Glutamatergic neuron (in vitro differentiated cells): Measurements from ENCODE around the gene ERBB3. TPM values are rescaled to one million over a fixed set of nuclear protein-coding genes. Genes with fewer than 3 reads are reported as not detected.

Experiments
- DNase-seq: peaks from one replicate; pipeline ENCODE4 v3.0.0; 2022
- H3K27ac Mint-ChIP-seq: one replicate; pipeline ENCODE4 v1.8.0; 2020; ENCODE audit warnings: mild to moderate bottlenecking, mixed read lengths, inconsistent platforms; ENCODE audit not compliant: unreplicated experiment
- H3K27me3 Mint-ChIP-seq: one replicate; pipeline ENCODE4 v1.8.0; 2020; ENCODE audit warnings: mild to moderate bottlenecking, moderate library complexity, mixed read lengths, inconsistent platforms; ENCODE audit not compliant: unreplicated experiment
- H3K36me3 Mint-ChIP-seq: one replicate; pipeline ENCODE4 v1.8.0; 2020; ENCODE audit warnings: mild to moderate bottlenecking, mixed read lengths, inconsistent platforms; ENCODE audit not compliant: unreplicated experiment
- H3K4me1 Mint-ChIP-seq: one replicate; pipeline ENCODE4 v1.8.0; 2020; ENCODE audit warnings: mild to moderate bottlenecking, low read depth, mixed read lengths, inconsistent platforms; ENCODE audit not compliant: unreplicated experiment
- H3K4me3 Mint-ChIP-seq: one replicate; pipeline ENCODE4 v1.8.0; 2020; ENCODE audit warnings: mild to moderate bottlenecking, mixed read lengths, inconsistent platforms; ENCODE audit not compliant: unreplicated experiment
- H3K9me3 Mint-ChIP-seq: one replicate; pipeline ENCODE4 v1.8.0; 2020; ENCODE audit warnings: mild to moderate bottlenecking, moderate library complexity, mixed read lengths, inconsistent platforms; ENCODE audit not compliant: unreplicated experiment
- long read RNA-seq: library from polyadenylated mRNA; unstranded; transcript quantifications from one replicate; pipeline ENCODE4 v2.0.0, GENCODE V29; 2020; ENCODE audit not compliant: unreplicated experiment
- total RNA-seq: library from RNA; stranded (reverse); fragmentation: NEBNext Ultra II Directional; extraction: Animal tissue kit (Norgen Biotek cat#: 25700); gene quantifications from one replicate; pipeline ENCODE4 v1.2.1, GENCODE V29; 2021; ENCODE audit not compliant: unreplicated experiment
- TF ChIP-seq, protein P1 (sequence below): fragments of 200-600 bp; sonication (generic); IDR thresholded peaks from one replicate; pipeline ENCODE4 v1.5.0; 2021; ENCODE audit not compliant: partially characterized antibody, unreplicated experiment

Gene ERBB3
- total RNA-seq, result 33.7 TPM
- long read RNA-seq, partial matches to known transcripts, result 0 of 2 reads
- long read RNA-seq, other reads (novel, unspliced or antisense), result 2 of 2 reads

DNA sequence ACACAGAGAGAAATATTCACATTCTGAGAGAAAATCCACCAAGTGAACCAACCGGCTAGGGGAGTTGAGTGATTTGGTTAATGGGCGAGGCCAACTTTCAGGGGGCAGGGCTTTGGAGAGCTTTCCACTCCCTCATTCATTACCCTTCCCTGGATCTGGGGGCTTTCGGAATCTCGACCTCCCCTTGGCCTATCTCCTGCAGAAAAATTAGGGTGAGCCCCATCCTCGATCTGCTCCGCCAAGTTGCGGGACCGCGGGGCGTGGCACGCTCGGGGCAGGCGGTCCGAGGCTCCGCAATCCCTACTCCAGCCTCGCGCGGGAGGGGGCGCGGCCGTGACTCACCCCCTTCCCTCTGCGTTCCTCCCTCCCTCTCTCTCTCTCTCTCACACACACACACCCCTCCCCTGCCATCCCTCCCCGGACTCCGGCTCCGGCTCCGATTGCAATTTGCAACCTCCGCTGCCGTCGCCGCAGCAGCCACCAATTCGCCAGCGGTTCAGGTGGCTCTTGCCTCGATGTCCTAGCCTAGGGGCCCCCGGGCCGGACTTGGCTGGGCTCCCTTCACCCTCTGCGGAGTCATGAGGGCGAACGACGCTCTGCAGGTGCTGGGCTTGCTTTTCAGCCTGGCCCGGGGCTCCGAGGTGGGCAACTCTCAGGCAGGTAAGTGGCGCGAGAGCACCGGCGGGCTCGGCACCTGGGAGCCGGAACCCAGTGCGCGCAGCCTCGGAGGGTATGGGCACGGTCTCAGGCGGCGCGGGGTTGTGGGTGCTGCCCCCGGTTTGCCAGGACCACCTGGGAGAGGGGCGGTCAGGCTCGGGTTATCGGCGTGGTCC, at the start of gene ERBB3:
ERBB3 (plus strand) TSS at position 443 of the 833 bp plus-strand sequence; CDS start at position 579, 136 bp downstream.
- TF ChIP-seq, protein P1, sequence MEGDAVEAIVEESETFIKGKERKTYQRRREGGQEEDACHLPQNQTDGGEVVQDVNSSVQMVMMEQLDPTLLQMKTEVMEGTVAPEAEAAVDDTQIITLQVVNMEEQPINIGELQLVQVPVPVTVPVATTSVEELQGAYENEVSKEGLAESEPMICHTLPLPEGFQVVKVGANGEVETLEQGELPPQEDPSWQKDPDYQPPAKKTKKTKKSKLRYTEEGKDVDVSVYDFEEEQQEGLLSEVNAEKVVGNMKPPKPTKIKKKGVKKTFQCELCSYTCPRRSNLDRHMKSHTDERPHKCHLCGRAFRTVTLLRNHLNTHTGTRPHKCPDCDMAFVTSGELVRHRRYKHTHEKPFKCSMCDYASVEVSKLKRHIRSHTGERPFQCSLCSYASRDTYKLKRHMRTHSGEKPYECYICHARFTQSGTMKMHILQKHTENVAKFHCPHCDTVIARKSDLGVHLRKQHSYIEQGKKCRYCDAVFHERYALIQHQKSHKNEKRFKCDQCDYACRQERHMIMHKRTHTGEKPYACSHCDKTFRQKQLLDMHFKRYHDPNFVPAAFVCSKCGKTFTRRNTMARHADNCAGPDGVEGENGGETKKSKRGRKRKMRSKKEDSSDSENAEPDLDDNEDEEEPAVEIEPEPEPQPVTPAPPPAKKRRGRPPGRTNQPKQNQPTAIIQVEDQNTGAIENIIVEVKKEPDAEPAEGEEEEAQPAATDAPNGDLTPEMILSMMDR, result no peak
- Mint-ChIP-seq H3K27ac (no peak within 1 kb of the TSS), H3K27me3 (peaks cover 4% of the 10 kb centered on the region), H3K4me1 (no peaks in the 10 kb centered on the region), H3K9me3 (peaks cover 10% of the 10 kb centered on the region), H3K4me3 (peak within 1 kb of the TSS; percentile 87), H3K36me3 (no peaks in the 10 kb centered on the region)
- DNase-seq, result peak; percentile 62

DNA sequence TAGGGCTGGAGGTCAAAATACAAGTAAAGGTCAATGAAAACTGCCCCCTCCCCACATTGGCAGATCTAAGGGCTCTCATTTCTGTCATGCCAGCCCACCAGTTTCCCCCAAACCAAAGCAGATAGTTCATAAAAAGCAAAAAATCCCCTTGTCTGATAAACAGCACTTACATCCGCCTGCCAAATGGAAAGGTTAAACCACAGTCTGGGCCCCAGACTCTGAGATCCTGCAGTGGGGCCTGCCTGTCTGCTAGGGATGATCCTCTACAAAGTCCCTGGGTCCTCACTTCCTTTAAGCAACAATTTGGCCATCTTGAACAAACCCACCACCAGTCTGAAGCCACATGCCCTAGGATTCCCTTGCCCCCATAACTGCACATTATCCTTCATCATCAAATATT, 48.0 kb upstream of the ERBB3 start:
- H3K27me3 Mint-ChIP-seq, result peaks cover 3% of the 10 kb centered on the region
- H3K27ac Mint-ChIP-seq, result no peak overlapping the region
- DNase-seq, result no peak
- H3K36me3 Mint-ChIP-seq, result peaks cover 4% of the 10 kb centered on the region
- H3K4me3 Mint-ChIP-seq, result no peak overlapping the region
- peaks cover 9% of the 10 kb centered on the region for H3K4me1 Mint-ChIP-seq
- peaks cover 2% of the 10 kb centered on the region for H3K9me3 Mint-ChIP-seq
- TF ChIP-seq, protein P1, result no peak

DNA sequence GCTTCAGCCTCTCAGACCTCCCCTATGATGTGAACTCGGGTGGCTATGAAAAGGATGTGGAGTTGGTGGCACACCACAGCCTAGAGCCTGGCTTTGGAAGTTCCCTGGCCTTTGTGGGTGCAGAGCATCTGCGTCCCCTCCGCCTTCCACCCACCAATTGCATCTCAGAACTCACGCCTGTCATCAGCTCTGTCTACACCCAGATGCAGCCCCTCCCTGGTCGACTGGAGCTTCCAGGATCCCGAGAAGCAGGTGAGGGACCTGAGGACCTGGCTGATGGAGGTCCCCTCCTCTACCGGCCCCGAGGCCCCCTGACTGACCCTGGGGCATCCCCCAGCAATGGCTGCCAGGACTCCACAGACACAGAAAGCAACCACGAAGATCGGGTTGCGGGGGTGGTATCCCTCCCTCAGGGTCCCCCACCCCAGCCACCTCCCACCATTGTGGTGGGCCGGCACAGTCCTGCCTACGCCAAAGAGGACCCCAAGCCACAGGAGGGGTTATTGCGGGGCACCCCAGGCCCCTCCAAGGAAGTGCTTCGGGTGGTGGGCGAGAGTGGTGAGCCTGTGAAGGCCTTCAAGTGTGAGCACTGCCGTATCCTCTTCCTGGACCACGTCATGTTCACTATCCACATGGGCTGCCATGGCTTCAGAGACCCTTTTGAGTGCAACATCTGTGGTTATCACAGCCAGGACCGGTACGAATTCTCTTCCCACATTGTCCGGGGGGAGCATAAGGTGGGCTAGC, 45.2 kb upstream of the ERBB3 start:
- no peak overlapping the region for H3K4me3 Mint-ChIP-seq
- no peaks in the 10 kb centered on the region for H3K4me1 Mint-ChIP-seq
- TF ChIP-seq, protein P1, result no peak
- DNase-seq, result no peak
- no peak overlapping the region for H3K27ac Mint-ChIP-seq
- no peaks in the 10 kb centered on the region for H3K27me3 Mint-ChIP-seq
- H3K9me3 Mint-ChIP-seq, result peaks cover 2% of the 10 kb centered on the region
- H3K36me3 Mint-ChIP-seq, result peaks cover 4% of the 10 kb centered on the region

DNA sequence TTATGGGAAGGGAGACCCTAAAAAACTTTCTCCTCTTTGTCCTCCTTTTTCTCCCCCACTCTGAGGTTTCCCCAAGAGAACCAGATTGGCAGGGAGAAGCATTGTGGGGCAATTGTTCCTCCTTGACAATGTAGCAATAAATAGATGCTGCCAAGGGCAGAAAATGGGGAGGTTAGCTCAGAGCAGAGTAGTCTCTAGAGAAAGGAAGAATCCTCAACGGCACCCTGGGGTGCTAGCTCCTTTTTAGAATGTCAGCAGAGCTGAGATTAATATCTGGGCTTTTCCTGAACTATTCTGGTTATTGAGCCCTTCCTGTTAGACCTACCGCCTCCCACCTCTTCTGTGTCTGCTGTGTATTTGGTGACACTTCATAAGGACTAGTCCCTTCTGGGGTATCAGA, 42.8 kb upstream of the ERBB3 start:
- peaks cover 7% of the 10 kb centered on the region for H3K9me3 Mint-ChIP-seq

More for the DNA sequence above, 42.8 kb upstream of the ERBB3 start:
- Mint-ChIP-seq H3K27me3 (peaks cover 4% of the 10 kb centered on the region), H3K27ac (no peak overlapping the region), H3K4me3 (no peak overlapping the region), H3K4me1 (peaks cover 7% of the 10 kb centered on the region), H3K36me3 (peaks cover 4% of the 10 kb centered on the region)
- DNase-seq, result no peak
- TF ChIP-seq, protein P1, result no peak
